ENCODE results near the gene CLNK.

The CLNK gene

DNA sequence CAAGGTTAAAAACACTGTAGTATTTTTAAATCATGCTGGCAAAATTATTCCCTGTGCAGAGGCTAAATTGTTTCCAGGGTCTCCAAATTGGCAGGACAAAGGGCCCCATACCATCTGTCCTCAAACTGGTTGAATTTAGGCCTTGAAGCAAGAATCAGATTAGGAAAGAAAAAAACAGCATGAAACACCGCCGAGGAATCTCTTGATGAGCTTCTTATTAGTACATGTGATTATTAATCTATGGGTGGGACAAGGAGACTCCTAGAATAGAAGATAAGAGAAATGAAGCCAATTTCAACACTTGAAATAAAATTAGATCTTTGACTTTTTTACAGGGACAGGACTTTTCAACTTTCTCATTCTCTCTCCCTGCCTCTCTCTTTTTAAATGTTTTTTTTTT, 7.1 kb upstream of the CLNK start:
- no peak for TF ChIP-seq POLR2AphosphoS5 (IDR thresholded peaks at IDR 0.05; ENCODE audit: low read depth, low read length)
- TF ChIP-seq, protein P1, sequence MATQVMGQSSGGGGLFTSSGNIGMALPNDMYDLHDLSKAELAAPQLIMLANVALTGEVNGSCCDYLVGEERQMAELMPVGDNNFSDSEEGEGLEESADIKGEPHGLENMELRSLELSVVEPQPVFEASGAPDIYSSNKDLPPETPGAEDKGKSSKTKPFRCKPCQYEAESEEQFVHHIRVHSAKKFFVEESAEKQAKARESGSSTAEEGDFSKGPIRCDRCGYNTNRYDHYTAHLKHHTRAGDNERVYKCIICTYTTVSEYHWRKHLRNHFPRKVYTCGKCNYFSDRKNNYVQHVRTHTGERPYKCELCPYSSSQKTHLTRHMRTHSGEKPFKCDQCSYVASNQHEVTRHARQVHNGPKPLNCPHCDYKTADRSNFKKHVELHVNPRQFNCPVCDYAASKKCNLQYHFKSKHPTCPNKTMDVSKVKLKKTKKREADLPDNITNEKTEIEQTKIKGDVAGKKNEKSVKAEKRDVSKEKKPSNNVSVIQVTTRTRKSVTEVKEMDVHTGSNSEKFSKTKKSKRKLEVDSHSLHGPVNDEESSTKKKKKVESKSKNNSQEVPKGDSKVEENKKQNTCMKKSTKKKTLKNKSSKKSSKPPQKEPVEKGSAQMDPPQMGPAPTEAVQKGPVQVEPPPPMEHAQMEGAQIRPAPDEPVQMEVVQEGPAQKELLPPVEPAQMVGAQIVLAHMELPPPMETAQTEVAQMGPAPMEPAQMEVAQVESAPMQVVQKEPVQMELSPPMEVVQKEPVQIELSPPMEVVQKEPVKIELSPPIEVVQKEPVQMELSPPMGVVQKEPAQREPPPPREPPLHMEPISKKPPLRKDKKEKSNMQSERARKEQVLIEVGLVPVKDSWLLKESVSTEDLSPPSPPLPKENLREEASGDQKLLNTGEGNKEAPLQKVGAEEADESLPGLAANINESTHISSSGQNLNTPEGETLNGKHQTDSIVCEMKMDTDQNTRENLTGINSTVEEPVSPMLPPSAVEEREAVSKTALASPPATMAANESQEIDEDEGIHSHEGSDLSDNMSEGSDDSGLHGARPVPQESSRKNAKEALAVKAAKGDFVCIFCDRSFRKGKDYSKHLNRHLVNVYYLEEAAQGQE (IDR thresholded peaks at IDR 0.05; ENCODE audit: insufficient read depth in 1 of 2, low read depth in 2 of 2, low read length in 2 of 2): no peak
- TF ChIP-seq SIN3A (IDR thresholded peaks at IDR 0.05; ENCODE audit: borderline replicate concordance, insufficient read depth, low read length): no peak
- no peak for TF ChIP-seq FOXP2 (optimal IDR thresholded peaks at IDR 0.05; ENCODE audit: borderline replicate concordance, extremely low read depth, extremely low read length, insufficient read depth)
- no peak for TF ChIP-seq TAF1 (IDR thresholded peaks at IDR 0.05; ENCODE audit: borderline replicate concordance, insufficient read depth, low read length)

DNA sequence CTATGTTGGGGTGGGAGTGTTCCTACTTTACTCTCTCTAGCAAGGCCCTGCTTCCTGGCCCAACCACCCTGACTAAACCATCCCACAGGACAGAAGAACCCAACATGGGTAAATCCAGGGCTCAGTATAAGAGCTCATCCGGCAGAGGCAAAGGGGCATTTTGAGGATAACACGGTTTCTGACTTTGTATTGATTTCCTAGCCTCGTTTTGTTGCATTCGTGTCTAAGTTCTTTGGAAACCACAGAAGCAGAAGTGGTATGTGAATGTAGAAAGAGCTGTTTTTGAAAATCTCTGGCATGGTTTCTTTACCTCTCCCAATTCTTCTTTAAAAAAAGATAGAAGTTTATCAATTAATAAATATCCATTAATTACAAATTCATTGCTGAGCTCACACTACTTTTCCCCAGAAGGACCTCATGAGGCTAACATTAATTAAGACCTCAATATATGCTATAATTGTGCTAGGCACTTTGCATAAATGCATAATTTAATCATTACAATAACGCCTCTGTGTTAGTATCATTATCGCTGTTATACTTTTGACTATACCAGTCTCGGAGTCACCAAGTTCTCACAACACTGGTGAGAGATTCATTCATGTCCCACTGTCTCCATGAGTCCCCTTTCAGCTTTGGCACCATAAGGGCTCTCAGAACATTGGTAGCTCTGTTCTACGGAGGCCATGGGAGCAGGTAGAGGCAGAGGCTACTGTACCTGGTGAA, 5.8 kb upstream of the CLNK start:
- TF ChIP-seq POLR2AphosphoS5 (IDR thresholded peaks at IDR 0.05; ENCODE audit: low read depth, low read length): no peak
- no peak for TF ChIP-seq SIN3A (IDR thresholded peaks at IDR 0.05; ENCODE audit: borderline replicate concordance, insufficient read depth, low read length)
- TF ChIP-seq TAF1 (IDR thresholded peaks at IDR 0.05; ENCODE audit: borderline replicate concordance, insufficient read depth, low read length): no peak
- TF ChIP-seq, protein P1 (IDR thresholded peaks at IDR 0.05; ENCODE audit: insufficient read depth in 1 of 2, low read depth in 2 of 2, low read length in 2 of 2): no peak

DNA sequence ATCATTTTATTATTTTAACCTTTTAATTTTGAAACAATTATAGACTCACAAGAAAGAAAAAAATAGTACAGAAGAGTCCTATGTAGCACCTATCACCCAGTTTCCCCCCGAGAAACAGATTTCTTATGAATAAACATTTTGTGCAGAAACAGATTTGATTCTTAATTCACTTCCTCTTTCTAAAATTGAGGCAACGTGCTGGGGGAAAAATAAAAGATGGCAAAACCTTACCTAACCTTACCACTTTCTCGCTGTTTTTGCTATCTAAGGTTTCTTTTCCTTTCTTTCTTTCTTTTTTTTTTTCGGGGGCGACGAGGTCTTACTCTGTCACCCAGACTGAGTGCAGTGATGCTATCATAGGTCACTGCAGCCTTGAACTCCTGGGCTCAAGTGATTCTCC, 4.3 kb upstream of the CLNK start:
- TF ChIP-seq POLR2AphosphoS5 (IDR thresholded peaks at IDR 0.05; ENCODE audit: low read depth, low read length) (no peak), TAF1 (IDR thresholded peaks at IDR 0.05; ENCODE audit: borderline replicate concordance, insufficient read depth, low read length) (no peak), FOXP2 (optimal IDR thresholded peaks at IDR 0.05; ENCODE audit: borderline replicate concordance, extremely low read depth, extremely low read length, insufficient read depth) (no peak), SIN3A (IDR thresholded peaks at IDR 0.05; ENCODE audit: borderline replicate concordance, insufficient read depth, low read length) (no peak)
- TF ChIP-seq, protein P1 (IDR thresholded peaks at IDR 0.05; ENCODE audit: insufficient read depth in 1 of 2, low read depth in 2 of 2, low read length in 2 of 2): no peak

DNA sequence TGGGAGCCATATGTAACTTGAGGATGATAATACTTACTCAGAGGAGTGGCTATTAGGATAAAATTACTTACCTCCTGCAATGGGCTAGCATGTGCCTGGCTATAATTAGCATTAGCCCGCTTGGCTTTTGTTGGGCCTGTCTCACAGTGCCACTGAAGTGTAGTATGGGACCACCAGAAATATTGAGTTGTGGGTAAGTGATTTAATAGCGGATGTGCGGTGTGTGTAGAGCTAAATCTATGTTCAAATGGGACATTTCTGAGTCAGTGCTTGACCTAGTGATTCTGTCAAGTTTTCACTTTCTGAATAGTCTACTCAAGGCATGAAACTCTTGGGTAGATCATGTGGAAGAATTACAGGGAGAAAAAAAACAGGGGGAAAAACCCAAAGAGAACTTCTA, 3.5 kb upstream of the CLNK start:
- no peak for TF ChIP-seq TAF1 (IDR thresholded peaks at IDR 0.05; ENCODE audit: borderline replicate concordance, insufficient read depth, low read length)
- no peak for TF ChIP-seq FOXP2 (optimal IDR thresholded peaks at IDR 0.05; ENCODE audit: borderline replicate concordance, extremely low read depth, extremely low read length, insufficient read depth)
- TF ChIP-seq POLR2AphosphoS5 (IDR thresholded peaks at IDR 0.05; ENCODE audit: low read depth, low read length): no peak
- TF ChIP-seq, protein P1 (IDR thresholded peaks at IDR 0.05; ENCODE audit: insufficient read depth in 1 of 2, low read depth in 2 of 2, low read length in 2 of 2): no peak
- no peak for TF ChIP-seq SIN3A (IDR thresholded peaks at IDR 0.05; ENCODE audit: borderline replicate concordance, insufficient read depth, low read length)

Data from PFSK-1 (cell line).